Activated T-cell treated with anti-CD3 and anti-CD28 coated beads for 24 hours (primary cell): ENCODE measurements around the gene NREP.

Experiments
- DNase-seq: peaks from one replicate; pipeline ENCODE4 v3.0.0-alpha.2; 2020; ENCODE audit warnings: low read depth

Gene NREP

GRCh38 chr5:111697215-111697614, 59.8 kb downstream of the NREP start:
- DNase-seq: no peak

DNA sequence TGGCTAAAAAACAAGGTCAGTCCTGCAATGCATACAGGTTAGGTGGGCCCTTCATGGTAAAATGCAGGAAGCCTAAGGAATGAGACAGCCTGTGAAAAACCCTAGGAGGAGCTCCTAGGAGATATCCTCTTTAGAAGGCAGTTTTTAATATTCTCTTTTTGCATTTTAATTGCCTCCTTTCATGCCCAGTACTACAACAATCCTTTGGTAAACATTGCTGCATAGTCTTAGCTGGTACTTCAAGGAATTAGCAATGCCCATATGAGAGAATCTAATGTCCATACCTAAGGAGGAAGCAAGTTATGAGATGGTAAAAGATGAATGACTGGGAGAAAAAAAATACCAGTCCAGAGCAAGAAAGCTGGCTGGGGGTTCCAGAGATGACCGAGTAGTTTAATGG, 61.0 kb downstream of the NREP start:
- no peak for DNase-seq

DNA sequence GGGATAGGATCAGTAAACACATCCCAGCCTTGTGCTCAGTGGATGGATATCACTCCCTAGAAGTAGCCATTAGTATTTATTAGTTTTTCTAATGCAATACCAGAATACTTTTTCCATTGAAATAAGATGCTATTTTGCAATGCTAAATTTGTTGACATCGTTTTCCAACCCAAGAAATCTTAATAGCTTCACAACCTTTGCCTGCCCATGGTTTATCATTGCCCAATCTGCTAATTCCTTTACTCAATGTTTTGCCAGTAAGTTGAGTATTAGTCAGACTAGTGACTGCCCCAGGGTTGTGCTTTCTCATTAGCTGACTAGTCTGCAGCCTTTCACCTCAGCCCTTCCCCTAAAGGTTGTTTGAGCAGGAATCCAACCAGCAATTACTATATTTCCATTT, 62.9 kb downstream of the NREP start:
- no peak for DNase-seq

DNA sequence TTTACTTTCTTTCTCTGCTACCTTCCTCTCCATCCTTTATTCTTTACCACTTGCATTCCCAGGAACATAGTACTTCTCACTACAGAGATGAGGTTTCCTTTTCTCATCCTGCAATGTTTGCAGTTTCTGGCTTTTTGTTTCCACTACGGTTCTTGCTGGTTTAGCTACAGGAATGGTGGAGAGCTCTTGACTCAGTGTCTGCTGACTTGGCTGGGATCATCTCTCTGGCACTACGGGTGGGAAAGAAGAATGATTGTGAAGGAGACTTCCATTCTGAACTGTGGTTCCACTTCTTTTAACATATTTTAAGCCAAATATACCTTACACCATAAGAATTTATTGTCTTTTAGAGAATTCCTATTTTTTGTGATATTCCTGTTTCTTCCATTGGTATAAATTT, 65.1 kb downstream of the NREP start:
- no peak for DNase-seq

- no peak for DNase-seq
Measured at GRCh38 chr5:111691508-111691907, 65.5 kb downstream of the NREP start.

DNA sequence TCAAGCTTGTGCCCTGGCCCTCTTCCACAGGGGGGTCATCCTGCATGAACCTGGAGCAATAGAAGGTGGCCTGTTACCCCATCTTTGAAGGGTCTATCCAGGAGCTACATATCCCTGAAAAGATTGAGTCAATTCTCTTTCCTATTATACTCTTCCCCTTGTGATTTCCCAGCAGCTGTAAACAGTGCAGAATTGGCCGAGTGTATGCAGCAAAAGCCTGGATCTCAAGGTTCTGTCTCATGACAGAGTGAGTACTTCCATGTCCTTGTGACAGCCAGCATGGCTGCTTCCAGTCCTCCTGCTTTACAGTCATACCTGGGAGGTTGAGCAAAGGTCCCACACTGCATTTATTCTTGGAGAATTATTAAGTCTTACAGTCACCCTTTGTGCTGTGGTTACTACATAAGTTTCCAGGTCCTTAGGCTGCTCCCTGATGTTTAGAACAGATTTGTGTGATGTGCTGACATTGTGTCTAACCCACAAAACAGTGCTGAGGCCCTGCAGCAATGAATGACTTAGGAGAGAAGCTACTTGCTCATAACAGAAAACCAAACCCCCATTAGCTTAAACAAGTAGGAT, 67.5 kb downstream of the NREP start:
- no peak for DNase-seq

DNA sequence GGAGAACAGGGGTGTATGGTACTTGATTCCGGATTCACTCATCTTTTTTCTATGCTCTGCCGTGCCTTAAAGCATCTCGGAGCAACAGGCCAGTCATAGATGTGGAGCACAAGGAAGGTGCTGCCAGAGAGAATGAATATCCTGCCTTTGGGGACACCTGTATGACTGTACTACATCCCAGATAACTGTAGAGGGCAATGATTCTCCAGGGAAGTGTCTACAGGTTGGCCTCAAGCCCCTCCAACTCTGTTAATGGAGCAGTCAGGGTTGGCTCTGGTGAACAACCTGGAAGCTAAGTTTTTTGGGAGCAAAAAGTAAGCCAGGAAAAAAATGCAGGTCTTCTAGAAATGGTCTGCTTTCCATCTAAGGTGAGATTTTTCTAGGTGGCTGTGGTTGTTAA, 71.0 kb downstream of the NREP start:
- no peak for DNase-seq

DNA sequence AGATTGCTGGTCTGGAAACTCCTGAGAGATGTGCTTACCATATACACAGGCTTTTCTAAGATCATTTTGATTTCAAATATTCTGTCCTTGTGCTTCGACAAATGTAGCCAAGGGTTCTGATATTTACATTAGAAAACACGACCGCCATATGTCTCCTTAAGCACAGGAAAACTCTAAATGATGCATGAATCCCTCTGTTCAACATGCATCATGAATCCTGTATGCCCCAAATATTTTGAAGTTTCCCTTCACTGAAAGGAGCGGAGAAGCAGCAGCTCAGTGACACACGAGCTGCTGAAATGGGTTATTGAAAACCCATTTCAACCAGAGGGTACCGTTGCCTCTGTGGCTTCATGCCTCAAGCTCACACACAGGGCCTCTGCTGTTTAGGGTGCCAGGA, 74.4 kb downstream of the NREP start:
- no peak for DNase-seq

GRCh38 chr5:111682121-111682520, 74.9 kb downstream of the NREP start:
- DNase-seq: no peak

DNA sequence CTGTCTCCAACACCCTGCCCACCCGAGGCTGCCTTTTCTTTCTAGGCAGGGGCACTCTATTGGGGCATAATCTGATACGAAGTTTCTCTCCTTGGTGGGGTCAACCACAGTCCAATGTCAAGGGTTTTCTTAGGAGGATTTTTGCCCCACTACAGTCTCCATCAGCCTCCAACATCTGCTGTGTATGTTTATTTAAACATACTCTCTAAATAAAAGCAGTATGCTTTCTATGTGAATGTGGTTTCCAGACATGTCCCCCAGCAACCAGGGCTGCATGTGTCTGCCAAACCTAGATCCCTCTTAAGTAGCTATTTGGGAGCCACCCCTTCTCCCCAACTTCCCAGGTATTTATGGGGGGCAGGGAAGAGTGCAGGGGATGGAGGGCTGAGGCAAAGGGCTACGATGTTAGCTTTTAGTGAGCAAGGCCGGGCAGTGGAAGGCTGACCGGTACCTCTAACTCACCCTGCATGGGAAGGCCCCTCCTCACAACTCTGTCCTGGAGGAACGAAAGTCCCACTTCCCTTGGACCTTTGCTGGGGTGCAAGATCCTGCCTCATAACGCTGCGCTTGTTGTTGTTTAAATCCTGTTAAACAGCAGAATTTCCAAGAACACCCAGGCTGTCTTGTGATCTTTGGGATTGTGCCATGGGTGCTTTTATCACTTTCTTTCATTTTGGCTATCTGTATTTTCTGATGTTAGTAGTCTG, 75.4 kb downstream of the NREP start:
- no peak for DNase-seq

DNA sequence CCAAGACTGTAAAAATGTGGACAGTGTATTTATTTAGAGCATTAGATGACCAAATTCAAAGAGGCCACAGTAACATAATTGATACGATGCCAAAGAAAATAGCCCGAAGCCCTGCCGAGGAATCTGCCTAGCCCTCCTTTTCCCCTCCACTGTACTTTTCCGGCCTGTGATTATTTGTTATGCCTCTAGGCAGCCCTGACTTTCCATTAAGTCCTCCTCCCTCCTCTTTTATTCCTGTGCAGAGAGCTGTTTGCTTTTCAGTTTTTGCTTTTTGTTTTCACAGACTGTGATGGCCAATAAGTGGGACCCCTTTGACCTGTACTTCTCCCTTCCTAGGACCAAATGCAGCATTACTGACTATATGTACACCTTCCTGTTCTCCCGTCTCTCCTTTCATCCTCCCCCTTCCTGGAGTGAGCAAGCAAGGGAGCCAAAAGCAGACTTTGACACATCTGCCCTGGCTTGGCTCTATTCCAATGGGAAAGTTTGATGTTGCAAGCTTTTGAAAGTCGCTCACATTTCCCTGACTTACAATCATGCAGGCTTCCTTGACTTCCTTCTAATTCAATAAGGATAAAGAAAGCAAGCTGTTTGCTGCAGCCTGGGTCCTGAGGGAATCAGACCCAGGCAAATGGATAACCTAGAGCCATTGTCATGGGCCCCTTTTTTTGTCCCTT, 76.1 kb downstream of the NREP start:
- DNase-seq: no peak

GRCh38 chr5:111679611-111680010, 77.4 kb downstream of the NREP start:
- no peak for DNase-seq
